ENCODE data around the gene NRG2.

The NRG2 gene

GRCh38 chr5:139872851-139873794, 170.0 kb downstream of the NRG2 start:
- DNase-seq: no peak

- DNase-seq: no peak
Observed at GRCh38 chr5:139872052-139872766, 170.9 kb downstream of the NRG2 start.

GRCh38 chr5:139871614-139872013, 171.5 kb downstream of the NRG2 start:
- no peak for DNase-seq

- no peak for DNase-seq
Observed at GRCh38 chr5:139870677-139871076, 172.4 kb downstream of the NRG2 start.

GRCh38 chr5:139869042-139869790, 173.9 kb downstream of the NRG2 start:
- DNase-seq: no peak

- no peak for DNase-seq
Observed at GRCh38 chr5:139867581-139867980, 175.5 kb downstream of the NRG2 start.

- DNase-seq: no peak
Observed at GRCh38 chr5:139867109-139867508, 176.0 kb downstream of the NRG2 start.

- DNase-seq: no peak
Observed at GRCh38 chr5:139864716-139865483, 178.2 kb downstream of the NRG2 start.

GRCh38 chr5:139863855-139864558, 179.1 kb downstream of the NRG2 start:
- DNase-seq: peak; percentile 48 to 78

GRCh38 chr5:139863361-139863760, 179.7 kb downstream of the NRG2 start:
- no peak for DNase-seq

GRCh38 chr5:139862803-139863202, 180.3 kb downstream of the NRG2 start:
- DNase-seq: peak in 1 of 2 experiments; percentile 36

GRCh38 chr5:139862313-139862712, 180.8 kb downstream of the NRG2 start:
- peak; percentile 51 to 69 for DNase-seq

GRCh38 chr5:139861889-139862207, 181.3 kb downstream of the NRG2 start:
- no peak for DNase-seq

GRCh38 chr5:139861021-139861888, 181.8 kb downstream of the NRG2 start:
- DNase-seq: no peak

GRCh38 chr5:139859013-139859412, 184.1 kb downstream of the NRG2 start:
- DNase-seq: no peak

GRCh38 chr5:139856714-139857113, 186.4 kb downstream of the NRG2 start:
- peak; percentile 24 to 48 for DNase-seq

- DNase-seq: no peak
Observed at GRCh38 chr5:139855946-139856540, 187.1 kb downstream of the NRG2 start.

- DNase-seq: no peak
Observed at GRCh38 chr5:139855451-139855850, 187.6 kb downstream of the NRG2 start.

- no peak for DNase-seq
Observed at GRCh38 chr5:139854953-139855352, 188.1 kb downstream of the NRG2 start.

GRCh38 chr5:139854029-139854605, 189.0 kb downstream of the NRG2 start:
- DNase-seq: no peak
